ENCODE data around the gene SLC35D1.

The SLC35D1 gene

DNA sequence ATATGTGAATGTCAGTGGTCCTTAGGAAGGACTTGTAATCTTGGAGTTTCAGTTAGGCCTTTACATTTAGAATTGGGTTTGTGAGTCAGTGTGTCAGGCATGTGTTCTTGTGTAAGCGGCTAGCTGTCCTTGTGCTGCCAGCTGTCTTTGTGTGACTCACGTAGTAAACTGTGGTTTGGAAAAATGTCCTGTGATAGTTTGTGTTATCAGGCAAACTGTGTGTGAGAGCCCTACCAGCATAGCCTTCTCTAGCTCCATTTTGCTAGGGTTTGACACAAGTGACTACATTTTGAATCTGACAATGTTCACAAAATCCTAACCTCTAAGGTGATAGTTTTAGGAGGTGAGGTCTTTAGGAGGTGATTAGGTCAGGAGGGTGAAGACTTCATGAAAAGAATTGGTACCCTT, 6.9 kb upstream of the SLC35D1 start:
- TF ChIP-seq ZFX (IDR thresholded peaks at IDR 0.05; ENCODE audit: borderline replicate concordance): no peak
- no peak for TF ChIP-seq CTCF (IDR thresholded peaks at IDR 0.05)
- H3K27ac ChIP-seq: no peak overlapping the region

DNA sequence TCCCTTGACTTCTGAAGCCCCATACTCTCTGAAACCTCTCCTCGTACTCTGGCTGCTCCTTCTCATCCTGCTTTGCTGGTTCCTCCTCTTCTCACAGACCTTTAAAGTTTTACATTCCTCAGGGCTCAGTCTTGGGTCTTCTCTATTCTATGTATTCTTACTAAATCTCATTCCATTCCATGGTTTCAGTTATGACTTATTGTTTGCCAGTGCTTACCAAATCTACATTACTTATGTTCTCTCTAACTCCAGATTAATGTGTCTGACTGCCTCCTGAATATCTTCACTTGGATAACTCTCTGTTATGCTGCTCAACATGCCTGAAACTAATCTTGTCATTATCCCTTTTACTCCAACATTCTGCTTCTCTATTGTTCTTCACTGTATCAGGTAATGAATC, 5.4 kb upstream of the SLC35D1 start:
- H3K27ac ChIP-seq: no peak overlapping the region
- no peak for TF ChIP-seq ZFX (IDR thresholded peaks at IDR 0.05; ENCODE audit: borderline replicate concordance)

GRCh38 chr1:67058761-67059160, 4.8 kb upstream of the SLC35D1 start:
- no peak overlapping the region for H3K27ac ChIP-seq
- no peak for TF ChIP-seq ZFX (IDR thresholded peaks at IDR 0.05; ENCODE audit: borderline replicate concordance)
- TF ChIP-seq CTCF (IDR thresholded peaks at IDR 0.05): no peak

DNA sequence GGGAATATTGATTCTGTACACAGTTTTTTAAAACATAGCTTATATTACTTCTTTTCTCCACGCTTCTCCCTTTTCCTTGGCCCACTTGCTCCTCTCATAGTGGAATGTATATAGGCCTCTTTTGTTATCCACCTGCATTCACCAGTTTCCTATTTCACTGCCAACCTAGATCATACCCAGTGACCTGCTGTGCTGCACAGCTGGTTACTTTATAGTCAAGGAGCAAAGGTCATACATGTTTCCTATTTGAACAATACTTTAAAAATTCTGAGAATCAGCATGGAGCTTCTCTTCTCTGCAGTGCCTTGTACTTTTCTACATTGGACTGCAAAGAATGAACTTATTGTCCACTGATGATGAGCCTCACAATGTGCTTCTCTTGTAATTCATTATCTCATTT, 4.3 kb upstream of the SLC35D1 start:
- TF ChIP-seq CTCF (IDR thresholded peaks at IDR 0.05): no peak
- TF ChIP-seq ZFX (IDR thresholded peaks at IDR 0.05; ENCODE audit: borderline replicate concordance): no peak
- H3K27ac ChIP-seq: no peak overlapping the region

- TF ChIP-seq ZFX (IDR thresholded peaks at IDR 0.05; ENCODE audit: borderline replicate concordance) (no peak), CTCF (IDR thresholded peaks at IDR 0.05) (no peak)
- peak overlapping the region; percentile 84 for H3K27ac ChIP-seq
These were observed 488 bp downstream of the SLC35D1 start for GRCh38 chr1:67053535-67053784.

- no peak for TF ChIP-seq ZFX (IDR thresholded peaks at IDR 0.05; ENCODE audit: borderline replicate concordance)
- no peak for TF ChIP-seq CTCF (IDR thresholded peaks at IDR 0.05)
- H3K27ac ChIP-seq: peak overlapping the region; percentile 84
These were observed 1.0 kb downstream of the SLC35D1 start for GRCh38 chr1:67052741-67053534.

GRCh38 chr1:67051196-67051595, 2.8 kb downstream of the SLC35D1 start:
- no peak for TF ChIP-seq CTCF (IDR thresholded peaks at IDR 0.05)
- TF ChIP-seq ZFX (IDR thresholded peaks at IDR 0.05; ENCODE audit: borderline replicate concordance): no peak
- no peak overlapping the region for H3K27ac ChIP-seq
